ENCODE data around the gene DDX4. TPM values are rescaled to one million over a fixed set of nuclear protein-coding genes. Genes with fewer than 3 reads are reported as not detected.
"Not testable (repeated sequence)": the region's sequence is repeated elsewhere in the genome, so short reads cannot be mapped to it uniquely, and the experiment has no call there.

The DDX4 gene
- total and polyA plus RNA-seq, 7 donors, result 0.33 TPM; not detected in 6

GRCh38 chr5:55715519-55716078, 22.3 kb upstream of the DDX4 start:
- WGBS, 2 donors, result 96 to 97% methylated on average over 6 of the region's 6 CpGs
- no peak for TF ChIP-seq EP300 (IDR thresholded peaks at IDR 0.05)
- no peak for TF ChIP-seq POLR2AphosphoS5 (IDR thresholded peaks at IDR 0.05)
- TF ChIP-seq CTCF (IDR thresholded peaks at IDR 0.05), result no peak
- no peak for TF ChIP-seq POLR2A (IDR thresholded peaks at IDR 0.05)
- intact Hi-C loops (cut with DNase I), result no loop called here

DNA sequence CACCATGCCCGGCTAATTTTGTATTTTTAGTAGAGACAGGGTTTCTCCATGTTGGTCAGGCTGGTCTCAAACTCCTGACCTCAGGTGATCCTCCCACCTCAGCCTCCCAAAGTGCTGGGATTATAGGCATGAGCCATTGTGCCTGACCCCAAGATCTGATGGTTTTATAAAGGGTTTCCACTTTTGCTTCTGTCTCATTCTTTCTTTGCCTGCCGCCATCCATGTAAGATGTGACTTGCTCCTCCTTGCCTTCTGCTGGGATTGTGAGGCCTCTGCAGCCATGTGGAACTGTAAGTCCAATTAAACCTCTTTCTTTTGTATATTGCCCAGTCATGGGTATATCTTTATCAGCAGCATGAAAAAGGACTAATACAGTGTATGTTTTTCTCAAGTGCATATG, 18.8 kb upstream of the DDX4 start:
- H3K27me3 ChIP-seq; H3K4me1 ChIP-seq; H3K36me3 ChIP-seq; intact Hi-C loops (cut with DNase I); H3K27ac ChIP-seq; H3K9me3 ChIP-seq; DNase-seq; H3K4me3 ChIP-seq: not testable (repeated sequence)
- 99 to 100% methylated on average over 2 of the region's 2 CpGs for WGBS, 2 donors

More at GRCh38 chr5:55715519-55716078, 22.3 kb upstream of the DDX4 start:
- DNase-seq, result no peak
- Histone ChIP-seq H3K27me3 (no peaks in the 10 kb centered on the region), H3K36me3 (no peaks in the 10 kb centered on the region), H3K9me3 (no peaks in the 10 kb centered on the region), H3K4me3 (no peak overlapping the region), H3K4me1 (peaks cover 0 to 16% (median 15%) of the 10 kb centered on the region in 4 donors), H3K27ac (no peak overlapping the region)

DNA sequence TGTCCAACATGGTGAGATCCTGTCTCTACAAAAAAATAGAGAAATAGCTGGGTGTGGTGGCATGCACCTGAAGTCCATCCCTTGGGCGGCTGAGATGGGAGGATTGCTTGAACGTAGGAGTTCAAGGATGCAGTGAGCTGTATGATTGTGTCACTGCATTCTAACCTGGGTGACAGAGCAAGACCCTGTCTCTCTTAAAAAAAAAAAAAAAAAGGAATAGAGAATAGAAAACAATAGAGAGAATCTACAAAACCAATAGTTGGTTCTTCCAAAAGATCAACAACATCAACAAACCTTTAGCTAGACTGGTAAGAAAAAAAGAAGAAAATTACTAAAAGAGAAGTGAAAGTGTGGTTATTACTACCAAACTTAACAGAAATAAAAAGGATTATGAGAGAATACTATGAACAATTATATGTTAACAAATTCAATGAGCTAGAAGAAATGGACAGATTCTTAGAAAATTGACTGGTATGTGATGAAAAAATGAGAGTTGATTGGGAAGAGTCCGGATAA, 17.6 kb upstream of the DDX4 start:
- Histone ChIP-seq H3K27ac (no peak overlapping the region), H3K36me3 (no peaks in the 10 kb centered on the region), H3K4me1 (no peaks in the 10 kb centered on the region), H3K9me3 (no peaks in the 10 kb centered on the region), H3K27me3 (no peaks in the 10 kb centered on the region), H3K4me3 (no peak overlapping the region)
- DNase-seq, result no peak
- WGBS, 2 donors, result 86 to 92% methylated on average over 3 of the region's 3 CpGs
- TF ChIP-seq POLR2AphosphoS5 (IDR thresholded peaks at IDR 0.05) (no peak), CTCF (IDR thresholded peaks at IDR 0.05) (no peak), POLR2A (IDR thresholded peaks at IDR 0.05) (no peak)
- intact Hi-C loops (cut with DNase I), result no loop called here

GRCh38 chr5:55724281-55724680, 13.6 kb upstream of the DDX4 start:
- WGBS, 2 donors, result 79 to 85% methylated on average over 4 of the region's 4 CpGs
- Histone ChIP-seq H3K36me3 (no peaks in the 10 kb centered on the region), H3K4me3 (no peak overlapping the region), H3K4me1 (no peaks in the 10 kb centered on the region), H3K9me3 (no peaks in the 10 kb centered on the region), H3K27me3 (no peaks in the 10 kb centered on the region), H3K27ac (no peak overlapping the region)
- DNase-seq, result no peak
- no peak for TF ChIP-seq CTCF (IDR thresholded peaks at IDR 0.05)
- TF ChIP-seq POLR2AphosphoS5 (IDR thresholded peaks at IDR 0.05), result no peak
- TF ChIP-seq EP300 (IDR thresholded peaks at IDR 0.05), result no peak
- no peak for TF ChIP-seq POLR2A (IDR thresholded peaks at IDR 0.05)
- intact Hi-C loops (cut with DNase I), result no loop called here

GRCh38 chr5:55731848-55732247, 6.0 kb upstream of the DDX4 start:
- Histone ChIP-seq H3K4me3 (no peak overlapping the region), H3K9me3 (no peaks in the 10 kb centered on the region), H3K4me1 (no peaks in the 10 kb centered on the region), H3K27ac (no peak overlapping the region), H3K36me3 (no peaks in the 10 kb centered on the region), H3K27me3 (no peaks in the 10 kb centered on the region)
- no peak for TF ChIP-seq EP300 (IDR thresholded peaks at IDR 0.05)
- no peak for TF ChIP-seq POLR2A (IDR thresholded peaks at IDR 0.05)
- no peak for TF ChIP-seq POLR2AphosphoS5 (IDR thresholded peaks at IDR 0.05)
- no peak for TF ChIP-seq CTCF (IDR thresholded peaks at IDR 0.05)
- 32 to 82% methylated on average over 3 of the region's 3 CpGs for WGBS, 2 donors
- intact Hi-C loops (cut with DNase I), result no loop called here
- DNase-seq, result no peak
